IgD-negative memory B cell (primary cell): ENCODE measurements around the gene SLC39A11. TPM values are rescaled to one million over a fixed set of nuclear protein-coding genes. Genes with fewer than 3 reads are reported as not detected.

Experiments used
- H3K27ac Mint-ChIP-seq, 3 donors: one replicate each; pipeline ENCODE4 v1.8.0; 2020 to 2022; ENCODE audit warnings: mild to moderate bottlenecking in 3 of 3, mixed read lengths in 3 of 3, moderate library complexity in 1 of 3
- H3K27me3 Mint-ChIP-seq: one replicate; pipeline ENCODE4 v1.8.0; 2021; ENCODE audit warnings: mixed read lengths
- H3K36me3 Mint-ChIP-seq: one replicate; pipeline ENCODE4 v1.8.0; 2020; ENCODE audit warnings: mild to moderate bottlenecking, mixed read lengths
- H3K4me1 Mint-ChIP-seq, 3 donors: one replicate each; pipeline ENCODE4 v1.8.0; 2020 to 2022; ENCODE audit warnings: mixed read lengths in 3 of 3, mild to moderate bottlenecking in 1 of 3
- H3K4me3 Mint-ChIP-seq, 4 donors: one replicate each; pipeline ENCODE4 v1.8.0; 2020 to 2022; ENCODE audit warnings: mild to moderate bottlenecking in 4 of 4, mixed read lengths in 4 of 4, moderate library complexity in 3 of 4
- H3K9me3 Mint-ChIP-seq, 3 donors: one replicate each; pipeline ENCODE4 v1.8.0; 2020 to 2021; ENCODE audit warnings: mixed read lengths in 3 of 3, mild to moderate bottlenecking in 1 of 3
- polyA plus RNA-seq: library from polyadenylated mRNA; unstranded; fragments of 300-500 nt; fragmentation: Illumina TruSeq; gene quantifications from one replicate; pipeline ENCODE4 v1.2.3, GENCODE V29; 2021

The SLC39A11 gene
- polyA plus RNA-seq, 1 donor from 2014 or later, result 13.7 TPM

DNA sequence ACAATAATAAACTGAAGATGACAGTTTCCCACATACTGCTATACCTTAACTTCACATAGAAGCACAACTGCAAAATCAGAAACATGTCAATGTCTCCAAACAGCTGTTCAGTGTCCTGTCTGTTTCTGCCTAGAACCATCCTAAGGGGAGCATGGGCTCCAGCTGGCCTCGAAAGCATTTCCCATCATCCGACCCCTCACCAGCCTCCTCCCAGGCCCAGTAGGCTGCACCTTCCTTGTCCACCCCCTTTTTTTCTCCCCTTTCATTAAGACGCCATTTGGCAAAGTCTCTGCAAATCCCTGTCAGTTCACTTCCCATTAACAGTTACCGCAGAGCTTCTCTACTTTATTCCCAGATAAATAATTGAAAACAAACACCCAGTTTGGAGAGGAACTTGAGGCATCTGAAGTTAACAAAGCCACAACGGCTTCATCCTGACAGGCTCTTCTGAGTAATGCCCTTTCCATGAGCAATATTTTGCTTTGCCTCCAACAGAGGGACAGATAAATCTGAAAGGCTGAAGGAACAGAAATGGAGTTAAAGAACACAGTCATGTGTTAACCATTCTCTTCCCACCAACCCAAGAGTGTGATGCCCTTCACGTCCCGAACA is 65.3 kb downstream of the SLC39A11 start:
- Mint-ChIP-seq H3K9me3 (no peaks in the 10 kb centered on the region), H3K4me1 (peaks cover 0 to 3% (median 0%) of the 10 kb centered on the region in 3 donors), H3K36me3 (peaks cover 16% of the 10 kb centered on the region), H3K27ac (peak overlapping the region in 1 of 3 donors; percentile 39), H3K4me3 (no peak overlapping the region), H3K27me3 (no peaks in the 10 kb centered on the region)

DNA sequence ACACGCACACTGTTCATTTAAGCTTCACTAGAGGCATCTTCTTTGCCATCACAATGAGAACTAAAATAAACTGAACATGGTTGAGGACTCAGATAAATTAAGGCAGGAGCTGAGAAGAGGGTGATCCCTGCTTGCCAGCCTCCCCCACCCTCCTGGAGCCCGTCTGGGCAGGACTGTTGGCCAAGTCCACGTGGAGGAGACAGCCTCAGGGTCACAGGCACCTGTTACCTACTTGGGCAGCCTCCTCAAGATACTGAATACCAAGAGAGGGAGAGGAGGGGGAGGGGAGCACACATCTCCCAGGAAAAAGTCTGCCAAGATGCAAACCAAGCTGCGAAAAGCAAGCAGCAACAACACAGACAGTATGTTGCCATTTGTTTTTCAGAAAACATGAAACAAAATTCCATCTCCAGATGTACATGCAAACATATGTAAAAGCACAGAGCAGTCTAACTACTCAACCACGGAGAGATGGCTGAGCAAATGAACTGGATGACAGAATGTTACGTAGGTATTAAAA is 67.4 kb downstream of the SLC39A11 start:
- no peaks in the 10 kb centered on the region for H3K27me3 Mint-ChIP-seq
- no peak overlapping the region for H3K27ac Mint-ChIP-seq
- H3K4me1 Mint-ChIP-seq, result peaks cover 0 to 3% (median 2%) of the 10 kb centered on the region in 3 donors
- no peak overlapping the region for H3K4me3 Mint-ChIP-seq
- H3K9me3 Mint-ChIP-seq, result peaks cover 2 to 4% (median 3%) of the 10 kb centered on the region in 3 donors
- H3K36me3 Mint-ChIP-seq, result peaks cover 24% of the 10 kb centered on the region

DNA sequence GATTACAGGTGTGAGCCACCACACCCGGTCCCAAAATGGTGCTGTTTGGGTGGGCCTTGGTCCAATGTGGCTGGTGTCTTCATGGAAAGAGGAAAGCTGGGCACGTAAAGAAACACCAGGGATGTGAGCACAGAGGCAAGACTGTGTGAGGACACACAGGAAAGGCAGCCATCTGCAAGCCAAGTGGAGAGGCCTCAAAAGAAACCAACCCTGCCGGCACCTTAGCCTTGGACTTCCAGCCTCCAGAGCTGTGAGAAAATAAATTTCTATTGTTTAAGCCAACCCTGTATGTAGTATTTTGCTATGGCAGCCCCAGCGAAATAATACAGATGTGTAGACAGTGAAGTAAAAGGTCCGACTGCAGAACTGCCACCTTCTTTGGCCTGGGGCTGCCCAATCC is 68.7 kb downstream of the SLC39A11 start:
- H3K9me3 Mint-ChIP-seq, result peaks cover 4 to 16% (median 5%) of the 10 kb centered on the region in 3 donors
- no peak overlapping the region for H3K4me3 Mint-ChIP-seq
- no peaks in the 10 kb centered on the region for H3K27me3 Mint-ChIP-seq
- peaks cover 23% of the 10 kb centered on the region for H3K36me3 Mint-ChIP-seq
- H3K4me1 Mint-ChIP-seq, result peaks cover under 1 to 3% (median 2%) of the 10 kb centered on the region in 3 donors
- no peak overlapping the region for H3K27ac Mint-ChIP-seq

DNA sequence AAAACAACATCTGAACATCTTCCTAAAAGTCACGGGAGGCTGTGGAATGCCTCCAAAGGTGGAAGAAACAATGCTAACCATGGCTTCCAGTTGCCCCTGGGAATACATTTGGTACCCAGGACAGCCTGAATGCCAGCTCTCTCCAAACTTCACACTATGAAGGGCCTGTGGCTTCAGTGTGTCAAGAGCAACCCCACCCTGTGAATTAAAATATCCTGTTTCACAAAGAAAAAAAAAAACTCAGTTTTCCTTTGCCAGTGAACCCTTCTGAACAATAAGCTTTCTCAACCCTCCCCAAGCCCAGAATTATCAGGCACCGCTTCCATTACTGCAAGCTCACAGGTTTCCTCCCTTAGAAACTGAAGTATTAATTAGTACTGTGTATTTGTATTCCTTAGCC is 69.8 kb downstream of the SLC39A11 start:
- peaks cover 2 to 3% (median 3%) of the 10 kb centered on the region in 3 donors for H3K4me1 Mint-ChIP-seq
- peaks cover 21% of the 10 kb centered on the region for H3K36me3 Mint-ChIP-seq
- H3K4me3 Mint-ChIP-seq, result no peak overlapping the region
- peaks cover 4 to 19% (median 5%) of the 10 kb centered on the region in 3 donors for H3K9me3 Mint-ChIP-seq
- H3K27me3 Mint-ChIP-seq, result no peaks in the 10 kb centered on the region
- peak overlapping the region in 1 of 3 donors; percentile 10 for H3K27ac Mint-ChIP-seq

DNA sequence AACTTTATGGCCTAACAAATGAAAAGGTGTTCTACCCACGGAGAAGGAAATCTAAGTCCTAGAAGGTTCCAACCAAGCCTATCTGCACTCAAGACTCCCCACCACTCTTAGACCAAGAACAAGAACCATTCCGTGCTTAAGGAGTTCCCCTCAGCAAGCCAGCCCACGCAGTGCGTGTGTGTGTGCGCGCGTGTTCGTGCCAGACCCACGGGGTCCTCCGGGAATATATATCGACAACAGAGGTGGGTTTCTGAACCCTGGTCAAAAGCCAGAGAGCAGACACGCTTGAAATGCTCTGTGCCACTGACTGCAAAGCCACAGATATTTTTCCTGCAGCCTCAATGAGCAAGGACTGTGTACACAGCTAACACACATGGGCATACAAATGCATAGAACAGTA is 70.7 kb downstream of the SLC39A11 start:
- Mint-ChIP-seq H3K9me3 (peaks cover 4 to 19% (median 7%) of the 10 kb centered on the region in 3 donors), H3K36me3 (peaks cover 22% of the 10 kb centered on the region), H3K27ac (no peak overlapping the region), H3K4me1 (peaks cover 2 to 3% (median 3%) of the 10 kb centered on the region in 3 donors), H3K4me3 (no peak overlapping the region), H3K27me3 (no peaks in the 10 kb centered on the region)

DNA sequence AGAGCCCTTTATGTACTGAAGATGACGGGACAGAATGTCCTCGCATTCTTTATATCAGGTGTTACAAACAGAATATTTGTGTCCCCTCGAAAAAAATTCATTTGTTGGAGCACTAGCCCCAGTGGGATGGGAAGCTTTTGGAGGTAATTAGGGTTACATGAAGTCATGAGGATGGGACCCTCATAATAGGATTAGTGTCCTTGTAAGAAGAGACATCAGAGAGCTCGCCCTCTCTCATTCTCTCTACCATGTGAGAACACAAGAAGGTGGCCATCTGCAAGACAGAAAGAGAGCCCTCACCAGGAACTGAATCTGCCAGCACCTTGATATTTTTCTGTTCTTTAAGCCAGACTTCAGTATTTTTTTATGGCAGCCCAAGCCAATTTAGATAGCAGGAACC is 72.4 kb downstream of the SLC39A11 start:
- Mint-ChIP-seq H3K4me3 (peak overlapping the region in 1 of 4 donors; percentile 33), H3K36me3 (peaks cover 25% of the 10 kb centered on the region), H3K9me3 (peaks cover 4 to 19% (median 7%) of the 10 kb centered on the region in 3 donors), H3K4me1 (peaks cover under 1 to 3% (median 2%) of the 10 kb centered on the region in 3 donors), H3K27ac (no peak overlapping the region), H3K27me3 (no peaks in the 10 kb centered on the region)

DNA sequence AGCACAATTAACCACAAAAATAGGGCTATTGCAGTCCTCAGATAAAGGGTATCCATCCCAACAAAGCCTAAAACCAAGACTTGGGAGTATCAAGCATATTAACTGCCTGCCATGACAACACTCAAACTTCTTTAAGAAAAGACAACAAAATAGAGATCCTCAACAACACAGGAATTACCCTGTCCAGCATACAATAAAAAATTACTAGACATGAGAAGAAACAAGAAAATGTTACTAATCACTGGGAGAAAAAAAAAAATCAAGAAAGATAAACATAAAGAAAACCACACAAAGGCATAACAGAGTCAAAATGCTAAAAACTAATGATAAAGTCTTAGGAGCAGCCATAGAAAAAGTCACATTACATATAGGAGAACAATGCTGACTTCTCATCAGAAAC is 73.9 kb downstream of the SLC39A11 start:
- peaks cover 23% of the 10 kb centered on the region for H3K36me3 Mint-ChIP-seq
- H3K4me1 Mint-ChIP-seq, result peaks cover 5 to 9% (median 8%) of the 10 kb centered on the region in 3 donors
- H3K27me3 Mint-ChIP-seq, result no peaks in the 10 kb centered on the region
- H3K9me3 Mint-ChIP-seq, result peaks cover 4 to 19% (median 7%) of the 10 kb centered on the region in 3 donors
- peak overlapping the region in 1 of 4 donors; percentile 59 for H3K4me3 Mint-ChIP-seq
- no peak overlapping the region for H3K27ac Mint-ChIP-seq

DNA sequence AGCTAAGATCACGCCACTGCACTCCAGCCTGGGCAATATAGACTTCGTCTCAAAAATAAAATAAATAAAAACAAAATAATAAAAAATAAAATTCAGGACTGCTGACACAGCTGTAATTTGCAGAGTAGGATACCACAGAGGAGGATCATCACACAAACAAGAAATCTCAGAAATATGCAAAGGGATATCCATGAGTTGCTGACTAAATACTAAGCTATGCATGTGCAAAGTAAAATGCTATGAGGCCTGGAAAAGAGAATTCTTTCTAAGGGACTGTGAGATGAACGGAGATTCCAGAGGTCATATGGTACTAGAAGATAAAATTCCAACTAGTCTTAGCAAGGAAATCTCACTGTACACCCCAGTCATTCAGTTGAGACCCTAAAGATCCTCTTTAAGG is 74.8 kb downstream of the SLC39A11 start:
- Mint-ChIP-seq H3K4me1 (peaks cover 5 to 9% (median 8%) of the 10 kb centered on the region in 3 donors), H3K9me3 (peaks cover 4 to 19% (median 7%) of the 10 kb centered on the region in 3 donors), H3K27me3 (no peaks in the 10 kb centered on the region), H3K4me3 (no peak overlapping the region), H3K36me3 (peaks cover 23% of the 10 kb centered on the region), H3K27ac (no peak overlapping the region)

DNA sequence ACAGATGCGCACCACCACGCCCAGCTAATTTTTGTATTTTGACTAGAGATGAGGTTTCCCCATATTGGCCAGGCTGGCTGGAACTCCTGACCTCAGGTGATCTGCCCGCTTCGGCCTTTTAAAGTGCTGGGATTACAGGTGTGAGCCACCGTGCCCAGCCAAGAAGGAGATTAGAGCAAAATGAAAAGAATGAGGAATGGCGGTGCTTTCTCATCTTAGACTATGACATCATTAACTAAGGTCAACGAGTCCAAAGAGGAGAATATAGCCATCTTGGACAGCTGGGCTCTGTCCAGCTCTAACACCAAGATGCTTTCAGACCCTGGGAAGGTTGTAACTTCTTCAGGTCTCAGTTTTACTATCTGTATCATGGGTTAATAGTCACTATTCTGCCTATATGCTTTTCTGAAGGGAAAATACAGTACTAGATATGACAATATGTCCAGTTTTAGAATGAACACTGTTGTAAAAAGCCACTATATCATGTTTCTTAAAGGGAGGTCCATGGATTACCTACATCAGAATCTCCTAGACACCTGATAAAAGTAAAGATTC is 76.7 kb downstream of the SLC39A11 start:
- peaks cover 1 to 16% (median 5%) of the 10 kb centered on the region in 3 donors for H3K9me3 Mint-ChIP-seq
- no peaks in the 10 kb centered on the region for H3K27me3 Mint-ChIP-seq
- H3K27ac Mint-ChIP-seq, result peak overlapping the region in 1 of 3 donors; percentile 93
- peaks cover 16% of the 10 kb centered on the region for H3K36me3 Mint-ChIP-seq
- H3K4me3 Mint-ChIP-seq, result no peak overlapping the region
- H3K4me1 Mint-ChIP-seq, result peaks cover 8 to 13% (median 9%) of the 10 kb centered on the region in 3 donors

DNA sequence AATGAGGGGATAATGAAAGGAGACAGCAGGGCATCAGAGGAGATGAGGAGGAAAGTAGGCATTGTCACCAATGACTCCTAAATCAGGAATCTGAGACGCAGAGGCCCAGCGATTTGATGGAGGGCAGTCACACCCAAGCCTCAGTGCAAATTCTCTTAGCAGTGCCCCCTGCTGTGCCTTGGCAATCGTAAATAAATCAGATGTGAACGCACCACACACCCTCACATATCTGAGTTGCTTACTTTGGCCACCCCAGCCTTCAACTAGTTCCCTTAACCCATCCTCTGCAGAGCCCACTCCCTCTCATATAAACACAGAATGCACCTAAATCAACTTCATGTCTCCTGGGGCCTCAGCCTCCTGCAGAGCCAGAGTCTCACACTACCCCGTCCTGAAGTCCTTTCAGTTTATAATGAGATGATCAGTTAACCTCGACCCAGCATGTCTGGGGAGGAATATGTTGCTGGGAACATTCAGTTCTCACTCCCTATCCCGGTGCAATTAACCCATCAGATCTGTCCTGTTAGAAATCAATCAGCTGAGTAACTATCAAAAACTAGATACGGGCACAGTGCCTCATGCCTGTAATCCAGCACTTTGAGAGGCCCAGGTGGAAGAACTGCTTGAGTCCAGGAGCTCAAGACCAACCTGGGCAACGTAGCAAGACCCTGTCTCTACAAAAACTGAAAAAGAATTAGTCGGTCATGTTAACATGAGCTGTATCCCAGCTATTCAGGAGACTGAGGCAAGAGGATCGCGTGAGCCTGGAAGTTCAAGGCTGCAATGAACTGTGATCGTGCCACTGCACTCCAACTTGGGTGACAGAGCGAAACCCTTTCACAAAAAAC is 78.4 kb downstream of the SLC39A11 start:
- Mint-ChIP-seq H3K4me1 (peaks cover 9 to 18% (median 9%) of the 10 kb centered on the region in 3 donors), H3K9me3 (peaks cover 0 to 6% (median 2%) of the 10 kb centered on the region in 3 donors), H3K36me3 (peaks cover 12% of the 10 kb centered on the region), H3K4me3 (no peak overlapping the region), H3K27ac (no peak overlapping the region), H3K27me3 (no peaks in the 10 kb centered on the region)

DNA sequence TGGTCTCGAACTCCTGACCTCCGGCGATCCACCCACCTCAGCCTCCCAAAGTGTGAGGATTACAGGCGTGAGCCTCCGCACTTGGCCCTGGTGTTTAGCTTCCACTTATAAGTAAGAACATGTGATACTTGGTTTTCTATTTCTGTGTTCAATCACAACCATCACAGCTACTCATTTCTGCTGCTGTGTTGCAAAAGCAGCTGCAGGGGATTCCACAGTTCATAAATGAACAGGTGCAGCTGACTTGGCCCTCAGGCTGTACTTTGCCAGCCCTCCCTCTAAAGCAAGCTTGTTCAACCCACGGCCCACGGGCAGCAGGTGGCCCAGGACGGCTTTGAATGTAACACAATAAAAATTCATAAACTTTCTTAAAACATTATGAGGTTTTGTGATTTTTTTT is 79.2 kb downstream of the SLC39A11 start:
- H3K36me3 Mint-ChIP-seq, result peaks cover 12% of the 10 kb centered on the region
- H3K4me3 Mint-ChIP-seq, result no peak overlapping the region
- H3K9me3 Mint-ChIP-seq, result peaks cover 0 to 2% (median 0%) of the 10 kb centered on the region in 3 donors
- H3K27ac Mint-ChIP-seq, result no peak overlapping the region
- H3K27me3 Mint-ChIP-seq, result no peaks in the 10 kb centered on the region
- peaks cover 9 to 15% (median 9%) of the 10 kb centered on the region in 3 donors for H3K4me1 Mint-ChIP-seq

DNA sequence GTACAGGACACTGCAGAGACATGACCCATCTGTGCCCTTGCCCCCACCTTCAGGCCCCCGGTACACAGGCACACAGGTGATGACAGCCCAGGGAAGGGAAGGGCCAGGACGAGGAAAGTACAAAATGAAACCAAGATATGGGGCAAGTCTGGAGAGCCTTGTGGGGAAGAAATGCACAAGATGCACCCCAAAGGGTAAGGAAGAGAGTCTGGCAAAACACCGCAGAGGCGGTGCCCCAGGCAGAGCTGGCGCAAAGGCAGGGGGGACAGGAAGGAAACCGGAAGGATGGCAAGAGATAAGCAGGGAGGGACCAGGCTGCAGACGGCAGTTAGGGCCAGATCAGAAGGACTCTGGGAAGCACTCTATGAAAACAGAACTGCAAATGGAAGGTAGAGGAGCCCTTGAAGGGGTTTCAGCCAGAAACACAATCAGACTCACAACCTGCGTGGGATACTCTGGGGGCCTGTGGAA is 81.4 kb downstream of the SLC39A11 start:
- Mint-ChIP-seq H3K36me3 (peaks cover 10% of the 10 kb centered on the region), H3K27ac (no peak overlapping the region), H3K27me3 (no peaks in the 10 kb centered on the region), H3K4me1 (peaks cover 9 to 15% (median 9%) of the 10 kb centered on the region in 3 donors), H3K9me3 (peaks cover 0 to 1% (median 0%) of the 10 kb centered on the region in 3 donors), H3K4me3 (peak overlapping the region in 1 of 4 donors; percentile 29)

DNA sequence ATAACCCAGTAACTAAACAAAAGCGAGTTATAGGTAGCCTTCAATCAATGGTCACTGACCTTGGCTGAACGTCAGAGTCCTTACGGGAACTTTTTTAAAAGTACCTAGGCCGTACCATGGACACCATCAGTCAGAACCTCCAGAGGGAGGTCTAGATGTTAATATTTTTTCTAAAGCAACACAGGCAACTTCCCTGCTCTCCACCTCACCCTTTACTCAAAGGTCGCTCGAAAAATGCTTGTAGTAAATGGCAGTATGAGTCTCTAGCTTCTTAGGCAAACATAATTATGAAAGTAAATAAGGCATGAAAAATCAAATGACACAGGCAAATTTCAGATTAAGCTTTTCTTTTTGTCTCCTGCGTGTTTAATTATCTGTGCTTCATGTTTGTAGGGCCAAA is 82.1 kb downstream of the SLC39A11 start:
- Mint-ChIP-seq H3K9me3 (peaks cover 0 to 1% (median 0%) of the 10 kb centered on the region in 3 donors), H3K4me1 (peaks cover 9 to 15% (median 9%) of the 10 kb centered on the region in 3 donors), H3K36me3 (peaks cover 10% of the 10 kb centered on the region), H3K27me3 (no peaks in the 10 kb centered on the region), H3K4me3 (no peak overlapping the region), H3K27ac (peak overlapping the region in 1 of 3 donors; percentile 69)

DNA sequence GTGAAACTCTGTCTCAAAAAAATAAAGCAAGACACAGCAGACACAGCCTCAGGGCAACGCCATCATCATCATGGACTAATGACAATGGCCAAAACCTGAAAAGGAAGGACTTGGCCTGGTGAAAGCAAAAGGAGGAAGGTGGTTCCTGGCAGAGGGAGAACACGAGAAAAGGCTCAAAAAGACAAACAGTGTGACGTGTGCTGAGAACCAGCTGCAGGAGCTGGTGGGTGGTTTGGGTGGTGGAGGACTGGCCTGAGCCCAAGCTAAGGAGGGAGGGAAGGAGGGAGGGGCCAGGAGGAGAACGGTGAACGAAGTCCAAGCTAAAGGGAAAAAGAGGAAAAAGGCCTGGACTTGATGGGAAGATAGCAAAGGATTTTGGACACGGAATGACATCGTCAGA is 85.1 kb downstream of the SLC39A11 start:
- H3K27ac Mint-ChIP-seq, result no peak overlapping the region
- peaks cover 0 to 4% (median 3%) of the 10 kb centered on the region in 3 donors for H3K9me3 Mint-ChIP-seq
- no peak overlapping the region for H3K4me3 Mint-ChIP-seq
- H3K4me1 Mint-ChIP-seq, result peaks cover 1 to 10% (median 4%) of the 10 kb centered on the region in 3 donors
- peaks cover 7% of the 10 kb centered on the region for H3K36me3 Mint-ChIP-seq
- H3K27me3 Mint-ChIP-seq, result no peaks in the 10 kb centered on the region
